Sigmoid colon (tissue), 7 donors: Measurements from ENCODE around the gene TSPAN18. TPM values are rescaled to one million over a fixed set of nuclear protein-coding genes. Genes with fewer than 3 reads are reported as not detected.
A peak's percentile ranks its signal among the peaks of the same experiment; 100 is the strongest.

Experiments used
- DNase-seq: peaks from one replicate; pipeline ENCODE4 v3.0.0-alpha.2; 2019
- H3K27ac ChIP-seq, 4 donors: fragments of 200-600 bp; sonication (generic); one replicate each; pipeline ENCODE4 v1.5.1; 2016 to 2019; ENCODE audit warnings: mild to moderate bottlenecking in 1 of 4
- H3K27me3 ChIP-seq, 3 donors: fragments of 200-600 bp; sonication (generic); one replicate each; pipeline ENCODE4 v1.5.1; 2019; ENCODE audit warnings: mild to moderate bottlenecking in 1 of 3
- H3K36me3 ChIP-seq, 4 donors: fragments of 200-600 bp; sonication (generic); one replicate each; pipeline ENCODE4 v1.5.1; 2016 to 2019
- H3K4me1 ChIP-seq, 4 donors: fragments of 200-600 bp; sonication (generic); one replicate each; pipeline ENCODE4 v1.5.1; 2017 to 2019
- H3K4me3 ChIP-seq, 4 donors: fragments of 200-600 bp; sonication (generic); one replicate each; pipeline ENCODE4 v1.5.1; 2017 to 2019; ENCODE audit warnings: mild to moderate bottlenecking in 2 of 4, moderate library complexity in 1 of 4
- H3K9me3 ChIP-seq, 4 donors: fragments of 200-600 bp in 3 of 4; sonication (generic) in 3 of 4; one replicate each; pipeline versions ENCODE4 v1.5.1 to v1.6.1; 2013 to 2019
- EP300 ChIP-seq, 4 donors: sonication (generic); formaldehyde crosslinking; IDR thresholded peaks; one replicate each; pipeline ENCODE4 v1.6.1; 2017; ENCODE audit warnings: antibody characterized with exemption in 4 of 4
- POLR2A ChIP-seq, 2 donors: fragments of 450-650 bp; IDR thresholded peaks; one replicate each; pipeline ENCODE4 v1.6.1; 2016; ENCODE audit warnings: antibody characterized with exemption in 2 of 2, mild to moderate bottlenecking in 2 of 2, moderate library complexity in 2 of 2
- POLR2AphosphoS5 ChIP-seq, 4 donors: sonication (generic); formaldehyde crosslinking; IDR thresholded peaks; one replicate each; pipeline ENCODE4 v1.6.1; 2017; ENCODE audit warnings: antibody characterized with exemption in 4 of 4
- WGBS, 2 donors: extraction: QIAGEN DNeasy Blood & Tissue Kit; methylation state at CpG; one replicate each; pipeline ENCODE4 v1.1.7; 2013; 5-methylcytosine and 5-hydroxymethylcytosine counted together
- intact Hi-C: fragments of 100-400 bp; cut with DNase I; formaldehyde crosslinking; loops from one replicate; pipeline ENCODE4 v1.15.1; 2023
- polyA plus RNA-seq, 3 donors: library from polyadenylated mRNA; stranded (reverse); fragments of 200-250 nt; gene quantifications; one replicate each; pipeline ENCODE4 v1.2.3, GENCODE V29; 2013
- total RNA-seq, 4 donors: library from RNA; depleted of rRNA; stranded (reverse); fragments of >200 nt; gene quantifications; one replicate each; pipeline ENCODE4 v1.1.0, GENCODE V29; 2016
- TF ChIP-seq, protein P1 (sequence below), 4 experiments: fragments of 450-650 bp in 3 of 4; fragments of 200-600 bp in 1 of 4; IDR thresholded peaks; one replicate each; pipeline ENCODE4 v1.5.1; 2016 to 2019; ENCODE audit warnings: antibody characterized with exemption in 4 of 4, mild to moderate bottlenecking in 3 of 4, moderate library complexity in 2 of 4
- donor health status: healthy with polysubstance abuse.
- donor health status: Bipolar disorder and iron deficiency.
- donor health status: healthy.

The TSPAN18 gene
- total and polyA plus RNA-seq, 7 donors: 0.23 to 75.3 (median 13.8) TPM

DNA sequence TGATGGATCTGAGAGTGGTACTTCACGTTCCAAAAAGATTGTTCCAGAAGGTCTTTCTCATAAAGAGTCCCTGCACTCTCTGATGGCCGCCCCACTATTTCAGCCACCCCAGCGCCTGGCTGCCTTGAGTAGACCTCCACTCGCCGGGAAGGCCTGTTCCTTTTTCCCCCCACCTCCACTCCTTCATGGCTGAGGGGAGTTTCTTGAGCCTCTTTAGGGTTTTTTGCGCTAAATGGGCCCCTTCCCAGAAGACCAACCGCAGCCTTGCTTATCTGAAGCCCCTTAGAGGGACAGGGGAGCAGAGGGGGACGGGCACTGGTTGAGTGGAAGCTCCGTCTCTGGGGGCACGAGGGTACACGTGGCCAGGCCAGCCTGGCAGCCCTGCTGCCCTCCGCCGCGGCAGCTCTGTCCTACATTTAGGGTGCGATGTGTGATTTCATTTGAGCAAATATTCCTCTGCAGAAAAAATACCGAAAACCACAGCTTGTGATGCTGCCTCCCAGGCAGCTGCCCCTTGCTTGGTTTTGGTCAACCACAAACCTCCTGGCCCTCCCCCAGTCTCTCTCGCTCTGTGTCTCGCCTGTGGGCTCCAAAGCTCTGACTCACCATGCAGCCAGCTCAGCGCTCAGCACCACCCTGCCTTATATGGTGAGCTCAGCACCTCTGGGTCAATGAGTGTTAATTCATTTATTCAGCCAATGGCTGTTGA lies 135.2 kb downstream of the TSPAN18 start:
- Histone ChIP-seq H3K27me3 (no peaks in the 10 kb centered on the region), H3K36me3 (no peaks in the 10 kb centered on the region), H3K27ac (peak overlapping the region; percentile 91 to 97 (median 95)), H3K4me3 (no peak overlapping the region), H3K9me3 (no peaks in the 10 kb centered on the region), H3K4me1 (peaks cover 0 to 90% (median 71%) of the 10 kb centered on the region in 4 donors)
- WGBS, 2 donors: 44 to 72% methylated on average over 19 of the region's 19 CpGs
- TF ChIP-seq POLR2A (IDR thresholded peaks at IDR 0.05) (no peak), EP300 (IDR thresholded peaks at IDR 0.05) (peak in 1 of 4 donors; percentile 10), POLR2AphosphoS5 (IDR thresholded peaks at IDR 0.05) (peak in 3 of 4 donors; percentile 46 to 53 (median 46))
- TF ChIP-seq, protein P1, sequence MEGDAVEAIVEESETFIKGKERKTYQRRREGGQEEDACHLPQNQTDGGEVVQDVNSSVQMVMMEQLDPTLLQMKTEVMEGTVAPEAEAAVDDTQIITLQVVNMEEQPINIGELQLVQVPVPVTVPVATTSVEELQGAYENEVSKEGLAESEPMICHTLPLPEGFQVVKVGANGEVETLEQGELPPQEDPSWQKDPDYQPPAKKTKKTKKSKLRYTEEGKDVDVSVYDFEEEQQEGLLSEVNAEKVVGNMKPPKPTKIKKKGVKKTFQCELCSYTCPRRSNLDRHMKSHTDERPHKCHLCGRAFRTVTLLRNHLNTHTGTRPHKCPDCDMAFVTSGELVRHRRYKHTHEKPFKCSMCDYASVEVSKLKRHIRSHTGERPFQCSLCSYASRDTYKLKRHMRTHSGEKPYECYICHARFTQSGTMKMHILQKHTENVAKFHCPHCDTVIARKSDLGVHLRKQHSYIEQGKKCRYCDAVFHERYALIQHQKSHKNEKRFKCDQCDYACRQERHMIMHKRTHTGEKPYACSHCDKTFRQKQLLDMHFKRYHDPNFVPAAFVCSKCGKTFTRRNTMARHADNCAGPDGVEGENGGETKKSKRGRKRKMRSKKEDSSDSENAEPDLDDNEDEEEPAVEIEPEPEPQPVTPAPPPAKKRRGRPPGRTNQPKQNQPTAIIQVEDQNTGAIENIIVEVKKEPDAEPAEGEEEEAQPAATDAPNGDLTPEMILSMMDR (IDR thresholded peaks at IDR 0.05): no peak
- intact Hi-C loops: no loop called here
- DNase-seq: peak; percentile 94

DNA sequence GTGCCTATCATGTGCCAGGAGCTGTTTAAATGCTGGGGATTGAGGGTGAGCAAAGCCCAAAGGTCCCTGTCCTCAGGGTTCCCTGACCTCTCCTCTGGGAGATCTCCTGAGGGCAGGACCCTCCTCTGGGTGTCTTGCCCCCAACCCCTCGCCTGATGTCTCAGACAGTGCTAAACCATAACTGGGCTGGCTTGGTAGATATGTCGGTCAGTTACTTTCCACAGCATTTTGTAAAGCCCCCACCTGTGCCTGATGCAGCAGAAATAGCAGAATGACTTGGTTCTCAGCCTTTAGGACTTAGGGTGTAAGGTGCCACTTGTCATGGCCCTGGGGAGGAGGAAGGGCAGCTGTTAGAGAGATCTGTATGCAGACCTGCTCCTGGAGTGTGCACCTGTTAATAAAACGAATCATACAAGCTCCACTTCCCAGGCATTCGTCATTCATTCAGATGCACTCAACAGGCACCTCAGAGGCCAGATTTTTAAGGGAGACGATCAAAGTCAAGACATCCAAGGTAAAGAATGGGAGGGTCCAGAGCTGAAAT lies 135.9 kb downstream of the TSPAN18 start:
- no peaks in the 10 kb centered on the region for H3K9me3 ChIP-seq
- peak overlapping the region; percentile 91 to 97 (median 95) for H3K27ac ChIP-seq
- no peak overlapping the region for H3K4me3 ChIP-seq
- intact Hi-C loops: no loop called here
- peaks cover 0 to 84% (median 65%) of the 10 kb centered on the region in 4 donors for H3K4me1 ChIP-seq
- DNase-seq: no peak
- no peaks in the 10 kb centered on the region for H3K36me3 ChIP-seq
- no peak for TF ChIP-seq EP300 (IDR thresholded peaks at IDR 0.05)
- TF ChIP-seq, protein P1 (IDR thresholded peaks at IDR 0.05): no peak
- no peak for TF ChIP-seq POLR2AphosphoS5 (IDR thresholded peaks at IDR 0.05)
- TF ChIP-seq POLR2A (IDR thresholded peaks at IDR 0.05): no peak
- H3K27me3 ChIP-seq: no peaks in the 10 kb centered on the region
- WGBS, 2 donors: 76 to 85% methylated on average over 5 of the region's 5 CpGs

DNA sequence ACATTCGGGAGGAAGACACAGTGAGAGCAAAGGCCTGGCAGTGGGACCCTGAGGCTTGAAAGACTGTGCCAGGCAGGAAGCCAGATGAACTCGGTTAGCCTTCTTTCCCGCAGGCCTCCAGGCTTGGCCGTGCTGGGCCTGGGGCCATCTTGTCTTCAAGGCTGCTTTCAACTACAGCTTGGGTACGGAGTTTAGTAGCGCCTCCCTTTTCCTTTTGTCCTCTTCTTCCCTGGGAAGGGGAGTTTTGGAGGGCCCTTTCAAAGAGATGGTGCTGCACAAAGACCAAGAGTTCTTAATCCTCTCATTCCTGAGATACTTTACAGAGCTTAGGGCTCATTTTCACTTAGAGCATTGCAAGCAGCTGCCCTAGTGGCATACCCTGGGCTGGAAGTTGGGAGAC lies 136.5 kb downstream of the TSPAN18 start:
- WGBS, 2 donors: 92 to 94% methylated on average over 6 of the region's 6 CpGs
- Histone ChIP-seq H3K4me1 (peaks cover 0 to 84% (median 63%) of the 10 kb centered on the region in 4 donors), H3K27ac (peak overlapping the region; percentile 91 to 97 (median 95)), H3K9me3 (no peaks in the 10 kb centered on the region), H3K27me3 (no peaks in the 10 kb centered on the region), H3K4me3 (no peak overlapping the region), H3K36me3 (no peaks in the 10 kb centered on the region)
- intact Hi-C loops: no loop called here
- DNase-seq: no peak
- TF ChIP-seq, protein P1 (IDR thresholded peaks at IDR 0.05): no peak

DNA sequence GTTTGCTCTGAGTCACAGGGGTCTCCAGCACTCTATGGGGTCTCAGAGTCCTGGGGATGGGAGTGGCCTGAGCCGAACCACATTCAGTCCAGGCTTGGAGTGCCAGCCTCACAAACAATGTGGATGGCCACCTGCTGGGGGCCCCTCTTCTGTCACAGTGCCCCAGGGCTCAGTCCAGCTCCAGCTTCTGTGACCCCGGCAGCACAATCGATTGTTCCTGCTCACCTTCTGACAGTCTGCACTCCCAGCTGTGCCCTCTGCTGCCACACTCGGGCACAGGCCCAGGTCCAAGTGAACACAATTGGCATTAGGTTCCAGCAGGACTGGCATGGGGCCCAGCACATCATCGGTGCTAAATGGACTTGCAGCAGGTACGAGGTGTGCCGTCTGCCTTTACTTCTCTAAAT lies 139.1 kb downstream of the TSPAN18 start:
- peak; percentile 85 for DNase-seq
- Histone ChIP-seq H3K36me3 (no peaks in the 10 kb centered on the region), H3K4me3 (no peak overlapping the region), H3K9me3 (no peaks in the 10 kb centered on the region), H3K27ac (peak overlapping the region; percentile 91 to 97 (median 95)), H3K4me1 (peaks cover 0 to 83% (median 61%) of the 10 kb centered on the region in 4 donors), H3K27me3 (no peaks in the 10 kb centered on the region)
- 31 to 76% methylated on average over 7 of the region's 7 CpGs for WGBS, 2 donors
- TF ChIP-seq POLR2AphosphoS5 (IDR thresholded peaks at IDR 0.05) (peak in 1 of 4 donors; percentile 27), POLR2A (IDR thresholded peaks at IDR 0.05) (no peak)
- intact Hi-C loops: loop anchor here (5.0 kb wide), 1 partner anchor 89 kb away; no protein-coding TSS in a partner anchor

DNA sequence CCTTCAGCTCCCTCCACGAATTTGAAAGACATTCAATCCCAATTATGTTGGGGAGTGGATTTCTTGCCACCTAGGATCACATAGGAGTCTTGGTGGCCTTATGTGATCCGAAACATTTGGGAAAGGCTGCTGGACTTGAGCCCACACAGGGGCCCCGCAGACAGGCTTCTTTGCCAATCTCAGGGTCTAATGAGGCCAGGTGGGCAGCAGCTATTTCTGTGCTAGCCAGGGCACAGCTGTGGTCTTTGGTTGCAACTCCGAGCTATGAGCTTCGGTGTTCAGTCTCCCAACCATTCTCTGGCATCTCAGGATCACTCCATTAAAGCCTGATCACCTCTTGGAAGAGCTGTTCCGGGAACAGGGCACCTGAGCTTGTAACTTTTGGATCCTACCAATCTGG lies 139.5 kb downstream of the TSPAN18 start:
- WGBS, 2 donors: 69 to 86% methylated on average over 6 of the region's 6 CpGs
- Histone ChIP-seq H3K4me1 (peaks cover 0 to 79% (median 60%) of the 10 kb centered on the region in 4 donors), H3K36me3 (no peaks in the 10 kb centered on the region), H3K4me3 (no peak overlapping the region), H3K9me3 (no peaks in the 10 kb centered on the region), H3K27me3 (no peaks in the 10 kb centered on the region), H3K27ac (peak overlapping the region; percentile 91 to 97 (median 95))
- intact Hi-C loops: loop anchor here (5.0 kb wide), 1 partner anchor 89 kb away; no protein-coding TSS in a partner anchor
- TF ChIP-seq, protein P1 (IDR thresholded peaks at IDR 0.05): no peak
- TF ChIP-seq POLR2A (IDR thresholded peaks at IDR 0.05) (no peak), POLR2AphosphoS5 (IDR thresholded peaks at IDR 0.05) (no peak)
- DNase-seq: no peak
